HEK293 (cell line): Measurements from ENCODE around the gene SPACA4.
"Not testable (repeated sequence)": the region's sequence is repeated elsewhere in the genome, so short reads cannot be mapped to it uniquely, and the experiment has no call there.

Experiments used
- CTCF ChIA-PET: fragments of 350-600 bp; formaldehyde crosslinking; extraction: SDS; loops from one replicate; lab custom pipeline; 2021; ENCODE audit warnings: antibody characterized with exemption; lab: Yijun Ruan, JAX
- POLR2A ChIA-PET: fragments of 300-600 bp; formaldehyde crosslinking; extraction: SDS; loops from one replicate; lab custom pipeline; 2020; ENCODE audit warnings: antibody characterized with exemption, inconsistent platforms; lab: Yijun Ruan, JAX
- H3K27ac ChIP-seq: fragments of 200-500 bp; sonication (Bioruptor generic); 2 replicates; pipeline ENCODE4 v1.5.1; 2014; ENCODE audit warnings: low read depth, low read length, control low read depth, inconsistent platforms; ENCODE audit errors: extremely low read depth
- H3K36me3 ChIP-seq, 2 experiments: fragments of 200-500 bp in 1 of 2; sonication (Bioruptor generic) in 1 of 2; 1 replicate in 1 of 2; 2 replicates in 1 of 2; pipeline ENCODE4 v1.5.1; 2014 to 2017; ENCODE audit warnings: inconsistent platforms in 2 of 2, low read length in 2 of 2; ENCODE audit not compliant: control insufficient read depth in 2 of 2, insufficient read depth in 1 of 2
- H3K4me1 ChIP-seq: fragments of 200-500 bp; sonication (Bioruptor generic); 2 replicates; pipeline ENCODE4 v1.5.1; 2014; ENCODE audit warnings: mild to moderate bottlenecking, low read length, inconsistent platforms; ENCODE audit not compliant: control insufficient read depth, insufficient read depth
- H3K4me3 ChIP-seq: 2 replicates; pipeline ENCODE4 v1.5.1; 2011; ENCODE audit warnings: low read depth, mild to moderate bottlenecking, control low read depth, low read length, moderate library complexity
- H3K9me3 ChIP-seq: fragments of 200-500 bp; sonication (Bioruptor generic); 2 replicates; pipeline ENCODE4 v1.5.1; 2014; ENCODE audit warnings: low read depth, low read length, inconsistent platforms; ENCODE audit not compliant: control insufficient read depth, insufficient read depth
- CTCF ChIP-seq: fragments of 450-650 bp; formaldehyde crosslinking; IDR thresholded peaks from 2 replicates; pipeline ENCODE4 v1.5.1; 2016; ENCODE audit warnings: missing biosample characterization, missing genetic modification characterization
- GLIS1 ChIP-seq: fragments of 450-650 bp; formaldehyde crosslinking; IDR thresholded peaks from 2 replicates; pipeline ENCODE4 v1.5.1; 2016; ENCODE audit warnings: missing biosample characterization, missing genetic modification characterization
- PRDM10 ChIP-seq: fragments of 450-650 bp; formaldehyde crosslinking; IDR thresholded peaks from 2 replicates; pipeline ENCODE4 v1.5.1; 2016; ENCODE audit warnings: missing biosample characterization, missing genetic modification characterization
- SCRT2 ChIP-seq: fragments of 450-650 bp; formaldehyde crosslinking; IDR thresholded peaks from 2 replicates; pipeline ENCODE4 v1.5.1; 2016; ENCODE audit warnings: missing biosample characterization, missing genetic modification characterization
- ZBTB17 ChIP-seq: fragments of 450-650 bp; formaldehyde crosslinking; IDR thresholded peaks from 2 replicates; pipeline ENCODE4 v1.5.1; 2016; ENCODE audit warnings: missing biosample characterization, missing genetic modification characterization
- ZBTB8A ChIP-seq: fragments of 450-650 bp; formaldehyde crosslinking; IDR thresholded peaks from 2 replicates; pipeline ENCODE4 v1.5.1; 2016; ENCODE audit warnings: missing biosample characterization, missing genetic modification characterization
- ZFHX2 ChIP-seq: fragments of 450-650 bp; formaldehyde crosslinking; conservative IDR thresholded peaks from 2 replicates; pipeline ENCODE4 v1.5.1; 2016; ENCODE audit warnings: missing biosample characterization, missing genetic modification characterization
- ZNF701 ChIP-seq: fragments of 450-650 bp; formaldehyde crosslinking; IDR thresholded peaks from 2 replicates; pipeline ENCODE4 v1.5.1; 2016; ENCODE audit warnings: missing biosample characterization, missing genetic modification characterization
- TF ChIP-seq, protein P1 (sequence below): IDR thresholded peaks from 2 replicates; pipeline ENCODE4 v1.6.1; 2011; ENCODE audit warnings: mild to moderate bottlenecking, low read depth, low read length, borderline replicate concordance

SPACA4 gene

GRCh38 chr19:48632286-48632685, 25.7 kb downstream of the SPACA4 start:
- H3K36me3 ChIP-seq, result peaks cover 8 to 42% of the 10 kb centered on the region in 2 experiments; a peak in 2 of 3 replicates
- peak; percentile 38 for TF ChIP-seq ZFHX2 (tag by site-specific recombination)
- ChIA-PET CTCF (interaction anchor here (1.6 kb wide), 1 partner anchor 13 kb away, joined by 4 read pairs; the partner anchor contains the start of gene CA11), POLR2A (interaction anchor here (0.6 to 8.1 kb wide), 5 partner anchors 9 to 424 kb away, joined by 3 to 97 read pairs (median 4); partner anchors contain the start of genes FAM83E, RPL18 and SPHK2)
- not testable (repeated sequence) for H3K9me3 ChIP-seq, H3K4me3 ChIP-seq
- H3K27ac ChIP-seq, result 0 out of 2 replicates have a peak overlapping the region, but pooled peaks have one; percentile 14
- H3K4me1 ChIP-seq, result peaks cover 23% of the 10 kb centered on the region

GRCh38 chr19:48632692-48633147, 26.2 kb downstream of the SPACA4 start:
- peaks cover 8 to 41% of the 10 kb centered on the region in 2 experiments; a peak in 2 of 3 replicates for H3K36me3 ChIP-seq
- no peak overlapping the region for H3K4me3 ChIP-seq
- H3K4me1 ChIP-seq, result peaks cover 23% of the 10 kb centered on the region
- ChIA-PET CTCF (interaction anchor here (0.6 to 1.6 kb wide), 2 partner anchors 13 to 162 kb away, joined by 4 read pairs; partner anchors contain the start of gene CA11), POLR2A (interaction anchor here (0.9 to 8.1 kb wide), 6 partner anchors 9 to 423 kb away, joined by 3 to 97 read pairs (median 16); partner anchors contain the start of genes CA11, FAM83E, RPL18 and SPHK2)
- TF ChIP-seq PRDM10 (tag by site-specific recombination) (peak; percentile 27; the same call in 1 of the 2 replicates), ZBTB17 (tag by site-specific recombination) (peak; percentile 66; the same call in 1 of the 2 replicates), SCRT2 (tag by site-specific recombination) (peak; percentile 26; the same call in 1 of the 2 replicates), ZNF701 (tag by site-specific recombination) (no peak), ZBTB8A (no peak), GLIS1 (tag by site-specific recombination) (peak; percentile 45; the same call in 1 of the 2 replicates)
- TF ChIP-seq, protein P1, sequence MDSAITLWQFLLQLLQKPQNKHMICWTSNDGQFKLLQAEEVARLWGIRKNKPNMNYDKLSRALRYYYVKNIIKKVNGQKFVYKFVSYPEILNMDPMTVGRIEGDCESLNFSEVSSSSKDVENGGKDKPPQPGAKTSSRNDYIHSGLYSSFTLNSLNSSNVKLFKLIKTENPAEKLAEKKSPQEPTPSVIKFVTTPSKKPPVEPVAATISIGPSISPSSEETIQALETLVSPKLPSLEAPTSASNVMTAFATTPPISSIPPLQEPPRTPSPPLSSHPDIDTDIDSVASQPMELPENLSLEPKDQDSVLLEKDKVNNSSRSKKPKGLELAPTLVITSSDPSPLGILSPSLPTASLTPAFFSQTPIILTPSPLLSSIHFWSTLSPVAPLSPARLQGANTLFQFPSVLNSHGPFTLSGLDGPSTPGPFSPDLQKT, result no peak
- H3K9me3 ChIP-seq, result no peaks in the 10 kb centered on the region
- 0 out of 2 replicates have a peak overlapping the region, but pooled peaks have one; percentile 14 for H3K27ac ChIP-seq

DNA sequence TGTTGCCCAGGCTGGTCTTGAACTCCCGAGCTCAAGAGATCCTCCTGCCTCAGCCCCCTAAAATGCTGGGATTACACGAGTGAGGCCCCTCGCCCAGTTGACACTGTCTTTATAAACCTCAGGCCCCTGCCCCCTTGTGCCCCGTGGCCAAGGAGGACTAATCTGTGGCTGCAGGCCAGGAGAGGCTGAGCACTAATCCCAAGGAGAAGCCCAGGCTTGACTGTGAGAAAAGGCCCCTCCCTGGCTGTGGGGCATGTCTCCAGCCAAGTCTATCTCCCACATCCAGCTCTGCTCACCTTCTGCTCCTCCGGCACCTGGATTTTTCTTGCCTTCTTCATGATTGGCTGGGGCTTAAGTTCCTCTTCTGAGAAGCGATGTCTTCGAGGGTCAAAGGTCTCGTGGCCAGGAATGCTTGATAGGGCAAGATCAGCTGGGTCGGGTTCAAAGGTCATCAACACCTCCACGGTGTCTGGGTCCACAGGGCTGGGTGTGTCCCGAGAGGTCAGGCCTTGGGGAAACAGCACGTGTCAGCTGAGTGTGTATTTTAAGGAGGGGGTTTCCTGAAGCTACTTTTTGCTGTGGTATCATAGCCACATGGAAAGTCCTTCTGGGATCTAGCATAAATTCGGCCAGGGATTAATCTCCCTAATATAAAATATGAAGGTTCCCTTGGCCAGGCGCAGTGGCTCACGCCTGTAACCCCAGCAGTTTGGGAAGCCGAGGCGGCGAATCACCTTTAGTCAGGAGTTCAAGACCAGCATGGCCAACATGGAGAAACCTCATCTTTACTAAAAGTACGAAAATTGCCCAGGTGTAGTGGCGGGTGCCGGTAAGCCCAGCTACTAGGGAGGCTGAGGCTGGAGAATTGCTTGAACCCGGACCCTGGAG, 26.9 kb downstream of the SPACA4 start:
- Histone ChIP-seq H3K27ac (peak overlapping the region; percentile 86; the same call in 1 of the 2 replicates), H3K36me3 (peaks cover 8 to 39% of the 10 kb centered on the region in 2 experiments; a peak in 2 of 3 replicates), H3K4me1 (peaks cover 23% of the 10 kb centered on the region), H3K4me3 (no peak overlapping the region), H3K9me3 (no peaks in the 10 kb centered on the region)
- POLR2A ChIA-PET, result interaction anchor here (0.6 to 8.1 kb wide), 7 partner anchors 9 to 422 kb away, joined by 3 to 97 read pairs (median 14); partner anchors contain the start of genes CA11, FAM83E, PPP1R15A and RPL18
- CTCF ChIA-PET, result interaction anchor here (0.6 to 1.6 kb wide), 5 partner anchors 12 to 161 kb away, joined by 3 to 4 read pairs (median 4); partner anchors contain the start of gene CA11
- TF ChIP-seq ZBTB17 (tag by site-specific recombination), result 0 out of 2 replicates have a peak, but pooled peaks have one; percentile 4
- TF ChIP-seq CTCF, result no peak
